SK-N-SH (cell line): ENCODE data around the gene IL4R. TPM values are rescaled to one million over a fixed set of nuclear protein-coding genes. Genes with fewer than 3 reads are reported as not detected.

Source experiments
- CTCF ChIA-PET: fragments of 300-600, 350-600 bp; formaldehyde crosslinking; extraction: SDS; loops from one replicate; lab custom pipeline; 2021; lab: Yijun Ruan, JAX
- POLR2A ChIA-PET: fragments of 350-600 bp; sonication (Branson Sonifier 250); formaldehyde crosslinking; extraction: SDS; loops from one replicate; lab custom pipeline; 2020; ENCODE audit warnings: antibody characterized with exemption, inconsistent platforms; lab: Yijun Ruan, JAX
- DNase-seq: peaks from one replicate; pipeline ENCODE4 v3.0.0; 2012
- H2AFZ ChIP-seq: fragments of 200-600 bp; sonication (generic); 2 replicates; pipeline ENCODE4 v1.8.1; 2016; ENCODE audit warnings: antibody characterized with exemption, mild to moderate bottlenecking, low read depth
- H3F3A ChIP-seq: fragments of 200-600 bp; sonication (generic); replicated peaks from 2 replicates; pipeline ENCODE3; 2016; ENCODE audit warnings: antibody characterized with exemption, mild to moderate bottlenecking; ENCODE audit not compliant: insufficient read depth
- H3K27ac ChIP-seq, 2 experiments: fragments of 200-500 bp in 1 of 2; fragments of 200-600 bp in 1 of 2; sonication (Bioruptor generic) in 1 of 2; sonication (generic), shearing (Covaris generic) in 1 of 2; 2 replicates each; pipeline versions ENCODE4 v1.5.1 to v1.6.1; 2014 to 2016; ENCODE audit warnings: low read depth in 2 of 2, inconsistent platforms in 1 of 2, low read length in 1 of 2, mild to moderate bottlenecking in 1 of 2, mixed read lengths in 1 of 2
- H3K27me3 ChIP-seq: fragments of 200-600 bp; sonication (generic), shearing (Covaris generic); 2 replicates; pipeline ENCODE4 v1.6.1; 2016; ENCODE audit warnings: mixed run types; ENCODE audit not compliant: insufficient read depth
- H3K36me3 ChIP-seq, 2 experiments: fragments of 200-500 bp in 1 of 2; fragments of 200-600 bp in 1 of 2; sonication (Bioruptor generic) in 1 of 2; sonication (generic) in 1 of 2; replicated peaks in 1 of 2; 2 replicates each; pipeline versions ENCODE3 to v1.5.1; 2014 to 2016; ENCODE audit warnings: low read length in 1 of 2, mild to moderate bottlenecking in 1 of 2; ENCODE audit not compliant: insufficient read depth in 2 of 2, control insufficient read depth in 1 of 2
- H3K4me1 ChIP-seq, 2 experiments: fragments of 200-500 bp in 1 of 2; fragments of 200-600 bp in 1 of 2; sonication (Bioruptor generic) in 1 of 2; sonication (generic), shearing (Covaris generic) in 1 of 2; 2 replicates each; pipeline versions ENCODE4 v1.5.1 to v1.6.1; 2014 to 2016; ENCODE audit warnings: low read depth in 1 of 2, low read length in 1 of 2, mixed run types in 1 of 2; ENCODE audit not compliant: insufficient read depth in 2 of 2, control insufficient read depth in 1 of 2
- H3K4me2 ChIP-seq: fragments of 200-600 bp; sonication (generic), shearing (Covaris generic); 2 replicates; pipeline ENCODE4 v1.6.1; 2017; ENCODE audit warnings: mixed run types
- H3K4me3 ChIP-seq, 2 experiments: fragments of 200-500 bp in 1 of 2; fragments of 200-600 bp in 1 of 2; sonication (Bioruptor generic) in 1 of 2; sonication (generic), shearing (Covaris generic) in 1 of 2; 2 replicates each; pipeline versions ENCODE4 v1.5.1 to v1.8.1; 2014 to 2016; ENCODE audit warnings: low read depth in 2 of 2, inconsistent platforms in 1 of 2, low read length in 1 of 2, mild to moderate bottlenecking in 1 of 2, mixed read lengths in 1 of 2, moderate library complexity in 1 of 2
- H3K79me2 ChIP-seq: fragments of 200-600 bp; sonication (generic); 2 replicates; pipeline ENCODE4 v1.8.1; 2017; ENCODE audit warnings: mild to moderate bottlenecking; ENCODE audit not compliant: insufficient read depth
- H3K9ac ChIP-seq: fragments of 200-600 bp; sonication (generic); 2 replicates; pipeline ENCODE4 v1.6.1; 2017; ENCODE audit warnings: mixed run types
- H3K9me2 ChIP-seq: fragments of 200-600 bp; sonication (generic); 2 replicates; pipeline ENCODE4 v1.6.1; 2017; ENCODE audit warnings: mixed run types
- H3K9me3 ChIP-seq: fragments of 200-600 bp; sonication (generic); 2 replicates; pipeline ENCODE4 v1.6.1; 2017; ENCODE audit warnings: mixed run types, mild to moderate bottlenecking, moderate library complexity
- H4K20me1 ChIP-seq: fragments of 200-600 bp; sonication (generic); 2 replicates; pipeline ENCODE4 v1.6.1; 2017; ENCODE audit warnings: mild to moderate bottlenecking, mixed run types; ENCODE audit not compliant: insufficient read depth
- CHD2 ChIP-seq: fragments of 150-350 bp; IDR thresholded peaks from 2 replicates; pipeline ENCODE4 v1.6.1; 2018; ENCODE audit warnings: low read length; ENCODE audit not compliant: partially characterized antibody
- EP300 ChIP-seq, 2 experiments: IDR thresholded peaks; 2 replicates each; pipeline versions ENCODE4 v1.4.0 to v1.6.1; 2012; ENCODE audit warnings: borderline replicate concordance in 1 of 2, low read depth in 1 of 2, low read length in 1 of 2
- FOXM1 ChIP-seq: IDR thresholded peaks from 2 replicates; pipeline ENCODE4 v1.4.0; 2012; ENCODE audit warnings: low read depth, mild to moderate bottlenecking
- GABPA ChIP-seq: IDR thresholded peaks from 2 replicates; pipeline ENCODE4 v1.4.0; 2012; ENCODE audit warnings: low read depth, mild to moderate bottlenecking
- GATA2 ChIP-seq: sonication (generic); formaldehyde crosslinking; IDR thresholded peaks from 2 replicates; pipeline ENCODE4 v1.5.0; 2020; ENCODE audit warnings: mild to moderate bottlenecking, missing genetic modification reagents
- JUND ChIP-seq: IDR thresholded peaks from 2 replicates; pipeline ENCODE4 v1.4.0; 2012
- MEF2A ChIP-seq: IDR thresholded peaks from 2 replicates; pipeline ENCODE4 v1.4.0; 2012; ENCODE audit warnings: low read depth, borderline replicate concordance
- NFIC ChIP-seq: IDR thresholded peaks from 2 replicates; pipeline ENCODE4 v1.4.0; 2012; ENCODE audit warnings: borderline replicate concordance
- NRF1 ChIP-seq: IDR thresholded peaks from 2 replicates; pipeline ENCODE4 v1.6.1; 2012; ENCODE audit warnings: low read depth, mild to moderate bottlenecking, low read length
- POLR2AphosphoS5 ChIP-seq: IDR thresholded peaks from 2 replicates; pipeline ENCODE4 v1.6.1; 2012; ENCODE audit warnings: low read depth, low read length
- RAD21 ChIP-seq: IDR thresholded peaks from 2 replicates; pipeline ENCODE4 v1.6.1; 2012; ENCODE audit warnings: mild to moderate bottlenecking, low read length
- RCOR1 ChIP-seq: fragments of 150-350 bp; IDR thresholded peaks from 2 replicates; pipeline ENCODE4 v1.6.1; 2017; ENCODE audit warnings: antibody characterized with exemption, low read length
- RXRA ChIP-seq: IDR thresholded peaks from 2 replicates; pipeline ENCODE4 v1.4.0; 2012; ENCODE audit warnings: low read depth, mild to moderate bottlenecking, borderline replicate concordance
- TCF12 ChIP-seq: IDR thresholded peaks from 2 replicates; pipeline ENCODE4 v1.4.0; 2012
- YY1 ChIP-seq: IDR thresholded peaks from 2 replicates; pipeline ENCODE4 v1.4.0; 2012; ENCODE audit warnings: low read depth, mild to moderate bottlenecking
- WGBS: methylation state at CpG from one replicate; pipeline ENCODE4 v1.1.6; 2017; ENCODE audit warnings: low lambda C conversion rate; 5-methylcytosine and 5-hydroxymethylcytosine counted together
- polyA plus RNA-seq, 3 experiments: library from polyadenylated mRNA; depleted of rRNA; stranded (reverse); fragments of >200 nt; gene quantifications; 2 replicates each; pipeline ENCODE4 v1.2.3, GENCODE V29; 2012
- TF ChIP-seq, protein P1 (sequence below): fragments of 150-350 bp; IDR thresholded peaks from 2 replicates; pipeline ENCODE4 v1.6.1; 2017; ENCODE audit warnings: antibody characterized with exemption, low read length, low read depth, borderline replicate concordance
- TF ChIP-seq, protein P2 (sequence below): fragments of 200-600 bp; sonication (generic); IDR thresholded peaks from 2 replicates; pipeline ENCODE4 v1.6.1; 2017; ENCODE audit warnings: antibody characterized with exemption, mild to moderate bottlenecking, moderate library complexity
- TF ChIP-seq, protein P3 (sequence below): IDR thresholded peaks from 2 replicates; pipeline ENCODE4 v1.6.1; 2012; ENCODE audit warnings: mild to moderate bottlenecking, low read depth, low read length, moderate library complexity
- TF ChIP-seq, protein P4 (sequence below): IDR thresholded peaks from 2 replicates; pipeline ENCODE4 v1.4.0; 2012; ENCODE audit warnings: low read depth
- TF ChIP-seq, protein P5 (sequence below): IDR thresholded peaks from 2 replicates; pipeline ENCODE4 v1.4.0; 2012; ENCODE audit warnings: low read depth, borderline replicate concordance

Gene IL4R
- polyA plus RNA-seq, 1 of the 3 experiments (the other 2 are of a cell fraction), result 16.1 TPM

DNA sequence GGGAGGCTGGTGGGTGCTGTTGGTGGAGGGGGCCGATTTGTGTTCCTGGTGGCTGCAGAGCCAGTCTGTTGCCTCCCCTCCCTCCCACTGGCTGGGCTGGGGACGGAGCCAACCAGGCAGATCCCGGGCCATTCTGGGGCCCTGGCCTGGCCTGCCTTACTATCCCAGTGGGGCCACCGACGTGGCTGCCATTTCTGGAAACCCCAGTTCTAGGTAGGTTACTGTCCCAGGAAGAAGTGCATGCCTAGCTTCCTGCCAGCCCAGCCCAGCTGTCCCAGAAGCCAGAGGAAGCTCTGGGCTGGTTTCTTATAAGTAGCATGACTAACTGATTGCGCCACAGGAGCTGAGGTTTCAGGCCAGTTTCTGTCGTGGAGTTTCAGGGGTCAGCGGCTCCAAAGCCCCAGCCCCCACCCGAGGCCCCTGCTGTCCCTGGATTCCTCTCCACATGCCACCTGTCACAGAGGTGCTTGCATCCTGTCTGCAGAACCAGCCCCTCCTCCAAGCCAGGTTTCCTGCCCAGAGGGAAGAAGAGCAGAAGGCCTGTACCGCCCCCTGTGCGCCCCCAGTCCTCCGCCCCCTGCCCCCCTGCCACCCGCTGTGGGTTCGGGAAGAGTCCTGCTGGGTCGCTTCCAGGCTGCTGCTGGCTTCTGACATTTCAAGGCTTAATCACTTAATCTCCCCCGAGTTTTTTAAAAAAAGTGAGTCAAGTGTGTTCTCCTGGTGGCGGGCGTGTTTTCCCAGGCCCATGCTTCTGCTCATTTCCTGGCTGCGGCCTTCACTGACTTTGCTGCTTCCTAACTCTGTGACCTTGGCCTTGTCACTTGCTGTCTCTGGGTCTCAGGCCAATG is 13.2 kb downstream of the IL4R start:
- H3K36me3 ChIP-seq, result peaks cover 0 to 11% of the 10 kb centered on the region in 2 experiments
- H3K9ac ChIP-seq, result peak overlapping the region; percentile 12; the same call in 1 of the 2 replicates
- H3K9me2 ChIP-seq, result no peaks in the 10 kb centered on the region
- peak overlapping the region in 1 of 2 experiments; percentile 82; a peak in 2 of 4 replicates for H3K27ac ChIP-seq
- H4K20me1 ChIP-seq, result 0 out of 2 replicates have a peak, but pooled peaks cover 2% of the 10 kb centered on the region
- WGBS, result 49% methylated on average over 9 of the region's 19 CpGs
- H3K4me1 ChIP-seq, result peaks cover 0 to 17% of the 10 kb centered on the region in 2 experiments; a peak in 3 of 4 replicates
- DNase-seq, result peak; percentile 40
- peaks cover 7% of the 10 kb centered on the region for H3F3A ChIP-seq
- peaks cover 87% of the 10 kb centered on the region for H3K79me2 ChIP-seq
- H3K4me3 ChIP-seq, result no peak overlapping the region
- POLR2A ChIA-PET, result no interaction called here
- CTCF ChIA-PET, result no interaction called here
- TF ChIP-seq EP300 (IDR thresholded peaks at IDR 0.05; ENCODE audit: borderline replicate concordance in 1 of 2, low read depth in 1 of 2, low read length in 1 of 2), result no peak
- no peak for TF ChIP-seq TCF12
- no peak for TF ChIP-seq RXRA
- no peak for TF ChIP-seq GATA2
- TF ChIP-seq GABPA, result no peak
- TF ChIP-seq NFIC, result no peak
- no peak for TF ChIP-seq CHD2
- TF ChIP-seq RAD21, result no peak
- no peak for TF ChIP-seq FOXM1
- TF ChIP-seq, protein P1, sequence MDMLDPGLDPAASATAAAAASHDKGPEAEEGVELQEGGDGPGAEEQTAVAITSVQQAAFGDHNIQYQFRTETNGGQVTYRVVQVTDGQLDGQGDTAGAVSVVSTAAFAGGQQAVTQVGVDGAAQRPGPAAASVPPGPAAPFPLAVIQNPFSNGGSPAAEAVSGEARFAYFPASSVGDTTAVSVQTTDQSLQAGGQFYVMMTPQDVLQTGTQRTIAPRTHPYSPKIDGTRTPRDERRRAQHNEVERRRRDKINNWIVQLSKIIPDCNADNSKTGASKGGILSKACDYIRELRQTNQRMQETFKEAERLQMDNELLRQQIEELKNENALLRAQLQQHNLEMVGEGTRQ, result no peak
- TF ChIP-seq YY1, result no peak
- TF ChIP-seq POLR2AphosphoS5, result no peak
- TF ChIP-seq, protein P2, sequence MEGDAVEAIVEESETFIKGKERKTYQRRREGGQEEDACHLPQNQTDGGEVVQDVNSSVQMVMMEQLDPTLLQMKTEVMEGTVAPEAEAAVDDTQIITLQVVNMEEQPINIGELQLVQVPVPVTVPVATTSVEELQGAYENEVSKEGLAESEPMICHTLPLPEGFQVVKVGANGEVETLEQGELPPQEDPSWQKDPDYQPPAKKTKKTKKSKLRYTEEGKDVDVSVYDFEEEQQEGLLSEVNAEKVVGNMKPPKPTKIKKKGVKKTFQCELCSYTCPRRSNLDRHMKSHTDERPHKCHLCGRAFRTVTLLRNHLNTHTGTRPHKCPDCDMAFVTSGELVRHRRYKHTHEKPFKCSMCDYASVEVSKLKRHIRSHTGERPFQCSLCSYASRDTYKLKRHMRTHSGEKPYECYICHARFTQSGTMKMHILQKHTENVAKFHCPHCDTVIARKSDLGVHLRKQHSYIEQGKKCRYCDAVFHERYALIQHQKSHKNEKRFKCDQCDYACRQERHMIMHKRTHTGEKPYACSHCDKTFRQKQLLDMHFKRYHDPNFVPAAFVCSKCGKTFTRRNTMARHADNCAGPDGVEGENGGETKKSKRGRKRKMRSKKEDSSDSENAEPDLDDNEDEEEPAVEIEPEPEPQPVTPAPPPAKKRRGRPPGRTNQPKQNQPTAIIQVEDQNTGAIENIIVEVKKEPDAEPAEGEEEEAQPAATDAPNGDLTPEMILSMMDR, result no peak; the same call in 1 of the 2 replicates
- no peaks in the 10 kb centered on the region for H3K27me3 ChIP-seq
- no peaks in the 10 kb centered on the region for H3K9me3 ChIP-seq
- no peak overlapping the region for H2AFZ ChIP-seq
- peak overlapping the region; percentile 53 for H3K4me2 ChIP-seq

DNA sequence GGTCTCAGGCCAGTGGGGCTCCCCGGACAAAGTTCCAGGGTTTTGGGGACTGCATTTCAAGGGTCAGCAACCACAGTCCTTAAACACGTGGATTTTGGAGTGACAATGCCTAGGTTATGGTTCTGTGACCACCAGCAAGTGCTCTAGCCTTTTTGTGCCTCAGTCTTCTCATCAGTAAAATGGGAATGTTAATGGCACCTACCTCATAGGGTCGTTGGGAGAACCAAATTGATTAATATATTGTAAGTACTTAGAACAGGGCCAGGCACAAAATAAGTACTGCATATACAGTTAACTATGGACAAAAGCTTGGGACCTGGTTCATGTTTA is 13.8 kb downstream of the IL4R start:
- Histone ChIP-seq H3K9ac (peak overlapping the region; percentile 12; the same call in 1 of the 2 replicates), H2AFZ (no peak overlapping the region)
- WGBS, result 56% methylated on average over 2 of the region's 3 CpGs
- TF ChIP-seq RCOR1 (no peak), CHD2 (no peak), MEF2A (no peak), FOXM1 (no peak), RXRA (no peak), NRF1 (no peak), JUND (no peak), GATA2 (no peak), YY1 (no peak), EP300 (IDR thresholded peaks at IDR 0.05; ENCODE audit: borderline replicate concordance in 1 of 2, low read depth in 1 of 2, low read length in 1 of 2) (no peak)
- TF ChIP-seq, protein P3, sequence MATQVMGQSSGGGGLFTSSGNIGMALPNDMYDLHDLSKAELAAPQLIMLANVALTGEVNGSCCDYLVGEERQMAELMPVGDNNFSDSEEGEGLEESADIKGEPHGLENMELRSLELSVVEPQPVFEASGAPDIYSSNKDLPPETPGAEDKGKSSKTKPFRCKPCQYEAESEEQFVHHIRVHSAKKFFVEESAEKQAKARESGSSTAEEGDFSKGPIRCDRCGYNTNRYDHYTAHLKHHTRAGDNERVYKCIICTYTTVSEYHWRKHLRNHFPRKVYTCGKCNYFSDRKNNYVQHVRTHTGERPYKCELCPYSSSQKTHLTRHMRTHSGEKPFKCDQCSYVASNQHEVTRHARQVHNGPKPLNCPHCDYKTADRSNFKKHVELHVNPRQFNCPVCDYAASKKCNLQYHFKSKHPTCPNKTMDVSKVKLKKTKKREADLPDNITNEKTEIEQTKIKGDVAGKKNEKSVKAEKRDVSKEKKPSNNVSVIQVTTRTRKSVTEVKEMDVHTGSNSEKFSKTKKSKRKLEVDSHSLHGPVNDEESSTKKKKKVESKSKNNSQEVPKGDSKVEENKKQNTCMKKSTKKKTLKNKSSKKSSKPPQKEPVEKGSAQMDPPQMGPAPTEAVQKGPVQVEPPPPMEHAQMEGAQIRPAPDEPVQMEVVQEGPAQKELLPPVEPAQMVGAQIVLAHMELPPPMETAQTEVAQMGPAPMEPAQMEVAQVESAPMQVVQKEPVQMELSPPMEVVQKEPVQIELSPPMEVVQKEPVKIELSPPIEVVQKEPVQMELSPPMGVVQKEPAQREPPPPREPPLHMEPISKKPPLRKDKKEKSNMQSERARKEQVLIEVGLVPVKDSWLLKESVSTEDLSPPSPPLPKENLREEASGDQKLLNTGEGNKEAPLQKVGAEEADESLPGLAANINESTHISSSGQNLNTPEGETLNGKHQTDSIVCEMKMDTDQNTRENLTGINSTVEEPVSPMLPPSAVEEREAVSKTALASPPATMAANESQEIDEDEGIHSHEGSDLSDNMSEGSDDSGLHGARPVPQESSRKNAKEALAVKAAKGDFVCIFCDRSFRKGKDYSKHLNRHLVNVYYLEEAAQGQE, result no peak
- TF ChIP-seq, protein P4, sequence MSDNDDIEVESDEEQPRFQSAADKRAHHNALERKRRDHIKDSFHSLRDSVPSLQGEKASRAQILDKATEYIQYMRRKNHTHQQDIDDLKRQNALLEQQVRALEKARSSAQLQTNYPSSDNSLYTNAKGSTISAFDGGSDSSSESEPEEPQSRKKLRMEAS, result no peak
- TF ChIP-seq, protein P5, sequence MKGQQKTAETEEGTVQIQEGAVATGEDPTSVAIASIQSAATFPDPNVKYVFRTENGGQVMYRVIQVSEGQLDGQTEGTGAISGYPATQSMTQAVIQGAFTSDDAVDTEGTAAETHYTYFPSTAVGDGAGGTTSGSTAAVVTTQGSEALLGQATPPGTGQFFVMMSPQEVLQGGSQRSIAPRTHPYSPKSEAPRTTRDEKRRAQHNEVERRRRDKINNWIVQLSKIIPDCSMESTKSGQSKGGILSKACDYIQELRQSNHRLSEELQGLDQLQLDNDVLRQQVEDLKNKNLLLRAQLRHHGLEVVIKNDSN, result no peak

More for the DNA sequence above, 13.8 kb downstream of the IL4R start:
- Histone ChIP-seq H3F3A (peaks cover 7% of the 10 kb centered on the region), H3K36me3 (peaks cover 0 to 17% of the 10 kb centered on the region in 2 experiments), H3K9me2 (no peaks in the 10 kb centered on the region), H4K20me1 (no peaks in the 10 kb centered on the region), H3K27me3 (no peaks in the 10 kb centered on the region), H3K27ac (peak overlapping the region in 1 of 2 experiments; percentile 82; a peak in 2 of 4 replicates), H3K4me2 (peak overlapping the region; percentile 53), H3K4me3 (no peak overlapping the region), H3K9me3 (no peaks in the 10 kb centered on the region), H3K79me2 (peaks cover 87% of the 10 kb centered on the region), H3K4me1 (peaks cover 0 to 17% of the 10 kb centered on the region in 2 experiments; a peak in 3 of 4 replicates)
- DNase-seq, result no peak
- ChIA-PET POLR2A (no interaction called here), CTCF (no interaction called here)
